Fibroblast of skin of left biceps (primary cell): ENCODE data around the gene CCDC70.

Experiments used
- DNase-seq, 2 experiments: peaks; one replicate each; pipeline ENCODE4 v3.0.0-alpha.2; 2013; ENCODE audit warnings: low read depth in 2 of 2

CCDC70 gene

GRCh38 chr13:51829568-51829899 lies 32.2 kb upstream of the CCDC70 start:
- DNase-seq, result no peak

- no peak for DNase-seq
Observed at GRCh38 chr13:51831519-51831918, 30.2 kb upstream of the CCDC70 start.

- DNase-seq, result no peak
Observed at GRCh38 chr13:51832471-51833152, 29.2 kb upstream of the CCDC70 start.

- no peak for DNase-seq
Observed at GRCh38 chr13:51833980-51834379, 27.8 kb upstream of the CCDC70 start.

DNA sequence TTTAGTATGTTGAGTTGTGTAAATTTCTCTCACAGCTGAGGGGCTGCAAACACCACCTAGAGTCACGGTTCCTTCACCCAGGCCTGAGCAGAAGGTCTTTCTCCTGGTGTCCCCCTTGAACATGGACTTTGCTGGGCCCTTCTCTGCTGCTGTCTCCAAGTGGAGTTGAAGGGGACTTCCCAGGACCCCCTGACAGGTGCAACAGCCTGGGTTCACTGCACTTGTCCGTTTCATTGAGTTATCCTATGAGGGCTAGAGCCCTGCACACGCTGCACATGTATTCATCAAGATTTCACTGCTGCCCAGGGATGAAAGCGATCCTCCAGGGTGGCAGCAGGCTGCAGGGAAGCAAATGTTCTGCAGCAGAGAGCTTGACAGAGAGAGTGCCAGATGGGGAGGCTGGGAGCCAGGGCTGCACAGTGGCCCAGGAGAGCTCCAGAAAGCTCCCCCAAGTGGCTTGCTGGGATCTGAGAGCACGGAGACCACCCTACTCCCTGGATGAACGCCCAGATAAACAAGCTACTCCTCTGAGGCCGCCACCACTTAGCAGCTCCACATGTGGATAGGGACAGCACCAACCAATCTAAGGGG lies 27.1 kb upstream of the CCDC70 start:
- no peak for DNase-seq

- no peak for DNase-seq
Observed at GRCh38 chr13:51837016-51837415, 24.8 kb upstream of the CCDC70 start.

DNA sequence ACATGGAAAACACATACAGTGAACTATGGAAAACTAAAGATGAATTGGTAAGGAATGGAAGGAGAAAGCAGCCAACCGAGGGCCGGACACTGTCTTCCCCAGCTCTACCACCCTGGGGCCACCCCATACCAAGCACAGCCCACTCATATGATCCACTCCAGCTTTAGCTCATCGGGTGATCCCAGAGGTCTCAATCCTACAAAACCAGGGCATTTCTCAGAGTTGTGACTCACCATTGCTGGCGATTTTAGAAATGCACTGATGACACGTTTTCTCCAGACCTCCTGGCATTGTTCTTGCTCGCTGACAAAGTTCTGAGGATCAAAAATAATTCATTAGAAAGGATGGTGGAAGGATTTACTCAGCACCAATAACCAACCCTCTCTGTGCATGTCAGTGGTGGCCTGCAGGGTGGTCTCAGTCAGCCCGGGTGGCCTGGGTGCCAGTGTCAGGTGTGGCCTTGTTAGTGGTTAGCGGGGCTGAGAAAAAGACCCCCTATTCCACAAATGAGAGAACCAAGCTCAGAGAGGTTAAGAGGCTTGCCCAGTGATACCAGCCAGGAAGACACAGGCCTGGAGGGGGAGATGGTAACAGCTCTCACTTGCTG lies 23.4 kb upstream of the CCDC70 start:
- DNase-seq, result no peak

DNA sequence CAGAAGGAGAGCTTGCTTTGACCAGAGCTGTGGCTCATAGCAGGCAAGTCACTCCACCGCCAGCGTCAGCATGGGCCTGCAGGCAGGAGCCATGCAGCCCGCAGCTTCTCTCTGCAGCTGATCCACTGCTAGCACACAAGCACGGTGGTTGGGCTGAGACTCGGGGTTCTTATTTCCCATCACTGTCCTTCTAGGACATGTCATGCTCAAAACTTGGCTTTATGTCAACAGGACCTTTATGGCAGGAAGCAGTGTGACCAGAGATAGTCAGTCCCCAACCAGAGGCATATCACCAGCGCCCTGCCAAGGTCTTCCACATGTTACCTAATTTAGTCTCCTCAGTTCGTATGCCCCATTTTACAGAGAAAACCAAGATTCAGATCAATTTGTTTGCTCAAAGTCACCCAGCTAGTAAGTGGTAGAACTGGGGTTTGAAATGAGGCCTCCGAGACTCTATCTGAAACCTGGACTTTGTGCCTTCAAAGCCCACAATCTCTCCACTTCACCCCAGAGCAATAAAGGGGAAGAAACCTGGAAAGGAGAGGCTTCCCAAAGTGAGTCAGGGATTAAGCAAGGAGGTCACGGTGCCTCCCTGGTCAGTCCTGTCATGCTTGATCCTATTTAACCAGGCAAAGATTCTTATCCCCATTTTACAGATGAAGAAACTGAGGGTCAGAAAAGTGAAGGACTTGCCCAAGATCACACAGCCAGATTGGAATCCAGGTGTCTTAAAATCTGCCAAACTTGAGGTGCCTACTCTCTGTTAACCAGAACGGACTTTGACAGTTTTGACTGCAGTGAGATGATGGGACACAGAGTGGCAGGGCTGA lies 21.8 kb upstream of the CCDC70 start:
- no peak for DNase-seq

DNA sequence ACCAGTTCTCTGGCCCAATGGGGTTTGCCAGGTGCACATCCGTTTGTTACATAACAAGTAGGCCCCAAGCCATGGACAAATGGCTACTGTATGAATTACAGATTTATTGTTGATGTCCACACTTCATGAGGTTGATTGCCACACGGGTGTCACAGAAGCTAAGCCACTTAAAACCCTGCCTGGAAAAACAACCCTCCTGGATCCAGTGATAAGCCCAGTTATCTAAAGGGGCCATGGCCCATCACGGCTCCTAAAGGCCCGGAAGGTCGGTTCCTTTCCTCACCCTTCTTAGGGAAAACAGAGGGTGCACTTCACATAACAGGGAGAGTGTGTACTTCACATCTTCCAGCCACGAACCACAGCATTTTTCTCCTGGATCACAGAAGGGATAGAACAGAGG lies 20.9 kb upstream of the CCDC70 start:
- no peak for DNase-seq

GRCh38 chr13:51841732-51842131 lies 20.0 kb upstream of the CCDC70 start:
- no peak for DNase-seq

GRCh38 chr13:51843529-51843928 lies 18.2 kb upstream of the CCDC70 start:
- DNase-seq, result no peak

DNA sequence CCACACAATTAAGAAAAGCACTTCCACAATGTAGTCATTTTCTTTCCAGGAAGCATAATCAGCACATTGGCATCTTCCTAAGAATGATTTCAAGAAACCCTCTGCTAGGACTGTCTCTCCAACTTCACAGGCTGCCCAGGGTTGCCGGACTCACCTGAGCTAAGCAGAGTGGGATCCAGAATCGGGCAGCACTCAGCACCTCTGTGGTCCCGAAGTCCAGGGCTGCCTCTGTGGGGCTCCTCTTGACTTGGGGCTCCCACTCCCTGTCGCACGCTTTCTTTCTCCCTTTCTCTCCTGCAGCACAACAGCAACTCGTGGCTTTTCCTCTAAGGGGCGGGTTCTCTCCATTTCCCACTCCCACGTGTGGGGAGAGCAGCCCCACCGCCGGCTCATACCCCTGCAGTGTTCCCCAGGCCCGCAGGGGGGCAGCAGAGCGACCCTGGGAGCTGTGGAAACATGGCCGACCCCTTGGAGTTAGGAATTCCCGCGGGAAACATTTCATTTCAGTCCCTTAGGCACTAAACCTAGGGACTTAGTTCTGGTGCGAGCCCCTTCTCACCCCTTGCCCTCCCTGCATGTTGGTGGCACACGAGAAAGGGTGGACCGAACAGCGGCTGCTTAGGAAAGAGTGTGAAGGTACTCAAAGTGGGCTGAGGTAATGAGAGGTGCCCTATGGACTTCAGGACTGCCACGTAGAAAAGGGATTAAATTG lies 16.8 kb upstream of the CCDC70 start, which contains the start of gene TMEM272:
TMEM272 (minus strand) TSS at position 316 of the 712 bp plus-strand sequence. CDS start 6,647 bp downstream, outside the sequence.
- no peak for DNase-seq

GRCh38 chr13:51845574-51846318 lies 16.0 kb upstream of the CCDC70 start:
- DNase-seq, result no peak

DNA sequence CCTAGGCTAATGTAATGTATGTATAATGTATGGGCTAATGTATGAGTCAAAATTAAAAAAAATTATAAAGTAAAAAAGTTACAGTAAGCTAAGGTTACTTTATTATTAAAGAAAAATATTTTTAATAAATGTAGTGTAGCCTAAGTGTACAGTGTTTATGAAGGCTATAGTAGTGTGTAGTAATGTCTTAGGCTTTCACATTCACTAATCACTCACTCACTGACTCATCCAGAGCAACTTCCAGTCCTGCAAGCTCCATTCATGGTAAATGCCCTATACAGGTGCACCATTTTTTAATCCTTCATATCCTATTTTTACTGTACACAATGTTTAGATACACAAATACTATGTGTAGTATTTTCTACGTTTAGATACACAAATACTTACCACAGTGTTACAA lies 15.0 kb upstream of the CCDC70 start:
- DNase-seq, result no peak

DNA sequence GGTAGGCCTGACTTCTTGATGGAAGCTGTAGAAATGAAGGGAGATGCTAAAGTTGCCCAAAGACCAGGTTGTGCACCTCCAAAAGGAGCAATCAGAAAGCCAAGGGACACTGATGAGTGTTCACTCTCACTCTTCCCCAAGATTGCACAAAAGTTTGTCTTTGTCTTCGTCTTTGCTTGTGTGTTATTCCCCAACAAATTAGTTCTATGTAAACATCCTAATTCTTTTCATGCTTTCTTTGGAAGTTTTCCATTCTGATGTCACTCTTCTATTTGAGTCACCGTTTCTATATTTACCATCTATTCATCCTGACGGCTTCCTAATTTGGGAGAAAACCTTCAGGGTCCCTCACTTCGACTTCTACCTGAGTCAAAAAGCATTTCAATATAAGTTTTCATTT lies 13.1 kb upstream of the CCDC70 start:
- DNase-seq, result no peak

DNA sequence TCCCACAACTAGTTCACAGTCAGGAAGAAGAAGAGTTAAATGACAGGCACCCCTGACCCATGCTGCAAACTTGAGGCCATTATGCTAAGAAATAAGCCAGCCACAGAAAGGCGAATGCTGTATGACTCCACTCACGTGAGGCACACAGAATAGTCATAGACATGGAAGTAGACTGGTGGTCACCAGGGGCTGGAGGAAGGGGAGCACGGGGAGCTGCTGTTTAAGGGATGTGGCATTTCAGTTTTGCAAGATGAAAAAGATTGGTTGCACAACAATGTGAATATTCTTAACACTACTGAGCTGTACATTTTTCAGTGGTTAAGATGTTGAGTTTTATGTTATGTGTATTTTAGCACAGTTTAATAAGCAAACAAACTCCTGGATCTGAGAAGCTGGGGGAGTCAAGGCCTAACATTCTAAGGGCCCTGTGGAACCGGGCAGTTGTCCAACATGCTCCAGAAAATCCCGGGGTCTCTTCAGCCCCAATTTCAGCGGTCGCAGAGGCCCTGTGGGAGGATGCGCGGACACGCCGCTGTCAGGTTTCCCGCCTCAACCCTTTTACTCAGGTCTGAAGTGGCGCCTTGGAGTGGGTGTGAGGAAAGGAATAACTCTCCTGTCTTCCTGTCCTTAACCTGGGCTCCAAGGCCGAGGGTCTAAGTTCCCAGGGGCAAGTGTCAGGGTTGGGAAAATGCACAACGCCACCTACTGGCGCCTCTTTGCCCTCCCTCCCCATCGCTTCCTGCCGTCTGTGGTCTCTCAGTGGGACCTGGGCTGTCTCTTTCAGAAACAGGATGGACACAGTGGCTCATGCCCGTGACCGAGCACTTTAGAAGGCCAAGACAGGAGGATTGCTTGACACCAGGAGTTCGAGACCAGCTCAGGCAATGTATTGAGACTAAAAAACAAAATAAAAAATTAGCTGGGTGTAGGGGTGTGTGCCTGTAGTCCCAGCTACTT lies 12.3 kb upstream of the CCDC70 start:
- no peak for DNase-seq

DNA sequence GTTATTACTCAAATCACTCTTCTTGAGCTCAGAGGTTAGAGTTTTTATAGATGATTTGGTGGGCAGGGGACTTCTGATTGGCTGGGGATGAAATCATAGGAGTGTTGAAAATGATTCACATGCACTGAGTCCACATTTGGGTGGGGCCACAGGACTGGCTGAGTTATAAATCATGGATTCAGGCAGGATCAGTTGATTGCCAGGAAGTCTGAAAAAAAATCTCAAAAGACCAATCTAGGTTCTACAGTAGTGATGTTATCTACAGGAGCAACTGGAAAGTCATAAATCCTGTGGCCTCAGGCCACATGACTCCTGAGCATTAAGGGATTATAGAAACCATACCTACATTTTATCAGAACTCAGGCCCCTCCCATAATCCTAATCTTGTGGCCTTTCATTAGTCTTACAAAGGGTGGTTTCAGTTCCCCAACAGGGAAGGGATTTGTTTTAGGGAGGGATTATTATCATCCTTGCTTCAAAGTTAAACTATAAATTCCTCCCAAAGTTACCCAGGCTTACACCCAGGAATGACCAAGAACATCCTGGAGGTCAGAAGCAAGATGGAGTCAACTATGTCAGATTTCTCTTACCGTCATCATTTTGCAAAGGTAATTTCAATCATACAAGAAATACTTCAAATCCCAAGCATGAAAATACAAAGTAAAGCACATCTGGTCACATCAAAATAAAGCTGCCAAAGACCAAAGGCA lies 5.6 kb upstream of the CCDC70 start:
- no peak for DNase-seq

- DNase-seq, result no peak
Observed at GRCh38 chr13:51856998-51857397, 4.8 kb upstream of the CCDC70 start.
